ENCODE results near the gene MED4. TPM values are rescaled to one million over a fixed set of nuclear protein-coding genes. Genes with fewer than 3 reads are reported as not detected.

The MED4 gene
- total RNA-seq, 1 experiment from 2014 or later = 46.9 TPM

DNA sequence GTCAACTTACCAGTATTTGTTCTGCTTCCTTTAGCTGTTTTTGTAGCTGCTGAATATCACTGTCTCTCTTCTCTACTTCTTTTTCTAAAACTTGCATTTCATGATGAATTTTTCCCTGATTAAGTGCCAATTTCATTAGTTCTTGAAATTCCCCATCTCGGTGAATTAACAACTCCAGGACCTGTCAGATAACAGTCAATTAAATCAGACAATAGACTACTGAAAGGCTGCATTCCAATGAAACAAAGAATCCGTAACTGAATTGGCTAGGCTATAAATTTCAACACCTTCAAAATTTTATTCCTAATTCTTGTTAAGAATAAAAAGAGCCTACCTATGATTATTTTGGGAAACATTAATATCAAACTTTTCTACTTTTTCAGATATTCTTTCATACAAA lies 8.6 kb downstream of the MED4 start:
- H3K36me3 ChIP-seq (ENCODE audit: control insufficient read depth in 1 of 2, insufficient read depth in 2 of 2, low read length in 2 of 2) = peaks cover 21 to 22% of the 10 kb centered on the region in 2 experiments
- ChIA-PET POLR2A (no interaction called here), CTCF (interaction anchor here (1.7 kb wide), 1 partner anchor 9 kb away, joined by 4 read pairs; the partner anchor contains the start of gene MED4), RAD21 (ENCODE audit: low non-redundant PET in 1 of 2, low total read pairs in 2 of 2, uncharacterized antibody in 2 of 2, unreplicated experiment in 2 of 2) (no interaction called here)
- no peaks in the 10 kb centered on the region for H4K20me1 ChIP-seq (ENCODE audit: insufficient read depth)
- H3K4me1 ChIP-seq (ENCODE audit: control insufficient read depth in 1 of 2, insufficient read depth in 2 of 2, low read length in 2 of 2) = no peaks in the 10 kb centered on the region
- intact Hi-C loops (cut with micrococcal nuclease) = no loop called here
- no peak overlapping the region for H3K4me2 ChIP-seq (ENCODE audit: low read length)
- no peak overlapping the region for H2AFZ ChIP-seq (ENCODE audit: low read depth, low read length, poor library complexity, severe bottlenecking)
- H3K9me3 ChIP-seq (ENCODE audit: control insufficient read depth in 1 of 2, insufficient read depth in 1 of 2, low read depth in 1 of 2, low read length in 2 of 2) = no peaks in the 10 kb centered on the region
- H3K27me3 ChIP-seq (ENCODE audit: insufficient read depth, low read length) = no peaks in the 10 kb centered on the region
- no peak for ATAC-seq
- H3K27ac ChIP-seq (ENCODE audit: low read depth, low read length) = no peak overlapping the region
- TF ChIP-seq ELF1 (IDR thresholded peaks at IDR 0.05; ENCODE audit: borderline replicate concordance, low read depth) (no peak), SRF (IDR thresholded peaks at IDR 0.05; ENCODE audit: low read depth) (no peak), ZNF274 (IDR thresholded peaks at IDR 0.05; ENCODE audit: low read depth, low read length) (no peak), SP1 (IDR thresholded peaks at IDR 0.05; ENCODE audit: low read depth) (no peak), SIN3A (IDR thresholded peaks at IDR 0.05; ENCODE audit: low read depth) (no peak), FOSL1 (IDR thresholded peaks at IDR 0.05; ENCODE audit: low read depth) (no peak), YY1 (IDR thresholded peaks at IDR 0.05; ENCODE audit: extremely low read depth, insufficient replicate concordance, low read depth, low read length) (no peak), ZFX (IDR thresholded peaks at IDR 0.05) (no peak), EZH2 (IDR thresholded peaks at IDR 0.05) (no peak), RAD21 (IDR thresholded peaks at IDR 0.05; ENCODE audit: low read depth) (no peak)
- TF ChIP-seq, protein P1, sequence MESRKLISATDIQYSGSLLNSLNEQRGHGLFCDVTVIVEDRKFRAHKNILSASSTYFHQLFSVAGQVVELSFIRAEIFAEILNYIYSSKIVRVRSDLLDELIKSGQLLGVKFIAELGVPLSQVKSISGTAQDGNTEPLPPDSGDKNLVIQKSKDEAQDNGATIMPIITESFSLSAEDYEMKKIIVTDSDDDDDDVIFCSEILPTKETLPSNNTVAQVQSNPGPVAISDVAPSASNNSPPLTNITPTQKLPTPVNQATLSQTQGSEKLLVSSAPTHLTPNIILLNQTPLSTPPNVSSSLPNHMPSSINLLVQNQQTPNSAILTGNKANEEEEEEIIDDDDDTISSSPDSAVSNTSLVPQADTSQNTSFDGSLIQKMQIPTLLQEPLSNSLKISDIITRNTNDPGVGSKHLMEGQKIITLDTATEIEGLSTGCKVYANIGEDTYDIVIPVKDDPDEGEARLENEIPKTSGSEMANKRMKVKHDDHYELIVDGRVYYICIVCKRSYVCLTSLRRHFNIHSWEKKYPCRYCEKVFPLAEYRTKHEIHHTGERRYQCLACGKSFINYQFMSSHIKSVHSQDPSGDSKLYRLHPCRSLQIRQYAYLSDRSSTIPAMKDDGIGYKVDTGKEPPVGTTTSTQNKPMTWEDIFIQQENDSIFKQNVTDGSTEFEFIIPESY (IDR thresholded peaks at IDR 0.05; ENCODE audit: extremely low read depth, insufficient replicate concordance, low read length) = no peak
- TF ChIP-seq, protein P2, sequence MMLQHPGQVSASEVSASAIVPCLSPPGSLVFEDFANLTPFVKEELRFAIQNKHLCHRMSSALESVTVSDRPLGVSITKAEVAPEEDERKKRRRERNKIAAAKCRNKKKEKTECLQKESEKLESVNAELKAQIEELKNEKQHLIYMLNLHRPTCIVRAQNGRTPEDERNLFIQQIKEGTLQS (IDR thresholded peaks at IDR 0.05) = no peak
- TF ChIP-seq, protein P3, sequence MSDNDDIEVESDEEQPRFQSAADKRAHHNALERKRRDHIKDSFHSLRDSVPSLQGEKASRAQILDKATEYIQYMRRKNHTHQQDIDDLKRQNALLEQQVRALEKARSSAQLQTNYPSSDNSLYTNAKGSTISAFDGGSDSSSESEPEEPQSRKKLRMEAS (IDR thresholded peaks at IDR 0.05) = no peak
- no TSS peak for BruUV-seq (replicated peaks)
- H3K9ac ChIP-seq (ENCODE audit: low read length) = no peak overlapping the region
- H3K9me2 ChIP-seq (ENCODE audit: insufficient read depth) = no peaks in the 10 kb centered on the region
- peaks cover 79% of the 10 kb centered on the region for H3K79me2 ChIP-seq (ENCODE audit: insufficient read depth, low read length)
- no peak for DNase-seq (ENCODE audit: low read depth, low spot score)
- H3K4me3 ChIP-seq (replicated peaks in 1 of 2; ENCODE audit: low read depth in 1 of 2, low read length in 2 of 2) = no peak overlapping the region

All from HCT116 (cell line).